NOMO-1 (cell line): ENCODE results near the gene FSCN2.

Experiments
- DNase-seq, 2 experiments: peaks; one replicate each; lab custom pipeline; 2025; ENCODE audit not compliant: unreplicated experiment in 2 of 2; lab: John Stamatoyannopoulos, UW

FSCN2 gene

GRCh38 chr17:81527591-81528383 lies at the start of gene FSCN2:
Gene FSCN2, plus strand, starts transcription at chr17:81528377. Its CDS starts 155 bp downstream, at chr17:81528532.
- DNase-seq, result no peak

- DNase-seq, result no peak
These were observed 48.8 kb upstream of the FSCN2 start for GRCh38 chr17:81479175-81480071.

GRCh38 chr17:81480140-81481072 lies 47.8 kb upstream of the FSCN2 start:
- DNase-seq, result no peak

GRCh38 chr17:81481073-81481799 lies 46.9 kb upstream of the FSCN2 start:
- peak; percentile 75 to 94 for DNase-seq

GRCh38 chr17:81481815-81482505 lies 46.2 kb upstream of the FSCN2 start:
- no peak for DNase-seq

GRCh38 chr17:81482673-81483072 lies 45.5 kb upstream of the FSCN2 start:
- no peak for DNase-seq

- DNase-seq, result no peak
These were observed 44.9 kb upstream of the FSCN2 start for GRCh38 chr17:81483085-81483861.

- DNase-seq, result no peak
These were observed 44.3 kb upstream of the FSCN2 start for GRCh38 chr17:81483862-81484194.

GRCh38 chr17:81484195-81484979 lies 43.8 kb upstream of the FSCN2 start:
- DNase-seq, result peak; percentile 78 to 83

GRCh38 chr17:81486199-81486810 lies 41.9 kb upstream of the FSCN2 start:
- DNase-seq, result peak in 1 of 2 experiments; percentile 9

- DNase-seq, result no peak
These were observed 41.1 kb upstream of the FSCN2 start for GRCh38 chr17:81487089-81487486.

- DNase-seq, result peak; percentile 48 to 63
These were observed 40.5 kb upstream of the FSCN2 start for GRCh38 chr17:81487487-81488275.

- no peak for DNase-seq
These were observed 39.8 kb upstream of the FSCN2 start for GRCh38 chr17:81488276-81488860.

- DNase-seq, result no peak
These were observed 38.9 kb upstream of the FSCN2 start for GRCh38 chr17:81489012-81489997.
